Suprapubic skin (tissue), 4 donors: ENCODE data around the gene SCGB2A2. TPM values are rescaled to one million over a fixed set of nuclear protein-coding genes. Genes with fewer than 3 reads are reported as not detected.

Experiments used
- DNase-seq, 2 donors: peaks; one replicate each; pipeline ENCODE4 v3.0.0-alpha.2; 2019; ENCODE audit warnings: low spot score in 2 of 2
- H3K27ac ChIP-seq: fragments of 200-600 bp; sonication (generic); one replicate; pipeline ENCODE4 v1.5.1; 2019
- H3K27me3 ChIP-seq: fragments of 200-600 bp; sonication (generic); one replicate; pipeline ENCODE4 v1.5.1; 2019
- H3K36me3 ChIP-seq: fragments of 200-600 bp; sonication (generic); one replicate; pipeline ENCODE4 v1.5.1; 2019
- H3K4me1 ChIP-seq: fragments of 200-600 bp; sonication (generic); one replicate; pipeline ENCODE4 v1.5.1; 2019
- H3K4me3 ChIP-seq: fragments of 200-600 bp; sonication (generic); one replicate; pipeline ENCODE4 v1.5.1; 2019; ENCODE audit warnings: mild to moderate bottlenecking
- H3K9me3 ChIP-seq: fragments of 200-600 bp; sonication (generic); one replicate; pipeline ENCODE4 v1.5.1; 2019
- EP300 ChIP-seq: sonication (generic); formaldehyde crosslinking; IDR thresholded peaks from one replicate; pipeline ENCODE4 v1.6.1; 2017; ENCODE audit warnings: antibody characterized with exemption
- POLR2A ChIP-seq, 2 donors: fragments of 450-650 bp; IDR thresholded peaks; one replicate each; pipeline ENCODE4 v1.6.1; 2017; ENCODE audit warnings: antibody characterized with exemption in 2 of 2, mild to moderate bottlenecking in 2 of 2, moderate library complexity in 2 of 2
- POLR2AphosphoS5 ChIP-seq, 3 donors: sonication (generic); formaldehyde crosslinking; IDR thresholded peaks; one replicate each; pipeline ENCODE4 v1.6.1; 2017; ENCODE audit warnings: antibody characterized with exemption in 3 of 3
- WGBS: methylation state at CpG from one replicate; pipeline ENCODE4 v1.1.5; 2018; 5-methylcytosine and 5-hydroxymethylcytosine counted together
- total RNA-seq, 4 donors: library from RNA; depleted of rRNA; stranded (reverse); fragments of >200 nt; gene quantifications; one replicate each; pipeline ENCODE4 v1.1.0, GENCODE V29; 2016
- TF ChIP-seq, protein P1 (sequence below), 2 donors: fragments of 200-600 bp in 1 of 2; fragments of 450-650 bp in 1 of 2; sonication (generic) in 1 of 2; IDR thresholded peaks; one replicate each; pipeline ENCODE4 v1.5.1; 2016 to 2019; ENCODE audit warnings: antibody characterized with exemption in 2 of 2, mild to moderate bottlenecking in 1 of 2, moderate library complexity in 1 of 2

Gene SCGB2A2
- total RNA-seq, 4 donors from 2014 or later, result 737 to 2,318 (median 1,548) TPM

DNA sequence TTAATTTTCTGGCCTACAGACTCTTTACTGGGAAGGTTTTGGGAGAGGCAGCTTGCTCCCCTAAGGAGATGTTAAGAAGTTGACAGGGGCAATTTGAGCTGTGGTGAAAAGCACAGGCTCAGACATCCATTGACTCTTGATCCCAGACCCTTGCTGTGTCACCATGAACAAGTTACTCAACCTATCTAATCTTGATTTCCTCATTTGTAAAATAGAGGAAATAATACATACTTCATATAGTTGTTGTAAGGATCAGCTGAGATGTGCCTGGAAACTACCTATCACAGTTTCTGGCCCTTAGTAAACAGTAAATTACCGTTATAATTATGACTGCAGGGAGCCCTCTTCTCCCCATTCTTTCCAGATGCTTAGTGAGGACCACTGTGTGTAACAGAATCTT lies 45.5 kb downstream of the SCGB2A2 start:
- no peak for DNase-seq
- no peaks in the 10 kb centered on the region for H3K36me3 ChIP-seq
- no peaks in the 10 kb centered on the region for H3K27me3 ChIP-seq
- 78% methylated on average over 1 of the region's 1 CpG for WGBS
- H3K4me1 ChIP-seq, result no peaks in the 10 kb centered on the region
- H3K4me3 ChIP-seq, result no peak overlapping the region
- TF ChIP-seq, protein P1, sequence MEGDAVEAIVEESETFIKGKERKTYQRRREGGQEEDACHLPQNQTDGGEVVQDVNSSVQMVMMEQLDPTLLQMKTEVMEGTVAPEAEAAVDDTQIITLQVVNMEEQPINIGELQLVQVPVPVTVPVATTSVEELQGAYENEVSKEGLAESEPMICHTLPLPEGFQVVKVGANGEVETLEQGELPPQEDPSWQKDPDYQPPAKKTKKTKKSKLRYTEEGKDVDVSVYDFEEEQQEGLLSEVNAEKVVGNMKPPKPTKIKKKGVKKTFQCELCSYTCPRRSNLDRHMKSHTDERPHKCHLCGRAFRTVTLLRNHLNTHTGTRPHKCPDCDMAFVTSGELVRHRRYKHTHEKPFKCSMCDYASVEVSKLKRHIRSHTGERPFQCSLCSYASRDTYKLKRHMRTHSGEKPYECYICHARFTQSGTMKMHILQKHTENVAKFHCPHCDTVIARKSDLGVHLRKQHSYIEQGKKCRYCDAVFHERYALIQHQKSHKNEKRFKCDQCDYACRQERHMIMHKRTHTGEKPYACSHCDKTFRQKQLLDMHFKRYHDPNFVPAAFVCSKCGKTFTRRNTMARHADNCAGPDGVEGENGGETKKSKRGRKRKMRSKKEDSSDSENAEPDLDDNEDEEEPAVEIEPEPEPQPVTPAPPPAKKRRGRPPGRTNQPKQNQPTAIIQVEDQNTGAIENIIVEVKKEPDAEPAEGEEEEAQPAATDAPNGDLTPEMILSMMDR (IDR thresholded peaks at IDR 0.05), result no peak
- TF ChIP-seq POLR2AphosphoS5 (IDR thresholded peaks at IDR 0.05), result no peak
- no peak for TF ChIP-seq EP300
- no peak for TF ChIP-seq POLR2A (IDR thresholded peaks at IDR 0.05)
- no peak overlapping the region for H3K27ac ChIP-seq
- H3K9me3 ChIP-seq, result no peaks in the 10 kb centered on the region

DNA sequence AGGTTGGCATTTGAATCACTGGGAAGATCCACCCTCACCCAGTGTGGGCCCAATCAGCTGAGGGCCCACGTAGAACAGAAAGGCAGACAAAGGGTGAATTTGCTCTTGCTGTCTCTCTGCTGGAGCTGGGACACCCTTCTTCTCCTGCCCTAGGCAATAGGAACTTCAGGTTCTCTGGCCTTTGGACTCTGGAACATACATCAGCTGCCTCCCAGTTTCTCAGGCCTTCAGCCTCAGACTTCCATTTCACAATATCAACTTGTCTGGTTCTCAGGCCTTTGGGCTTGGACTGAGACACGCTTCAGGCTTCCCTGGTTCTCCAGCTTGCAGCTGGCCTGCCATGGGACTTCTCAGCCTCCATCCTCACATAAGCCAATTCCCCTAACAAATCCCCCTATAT lies 52.6 kb downstream of the SCGB2A2 start:
- no peaks in the 10 kb centered on the region for H3K4me1 ChIP-seq
- H3K36me3 ChIP-seq, result no peaks in the 10 kb centered on the region
- WGBS, result 79% methylated on average over 2 of the region's 2 CpGs
- no peak overlapping the region for H3K27ac ChIP-seq
- no peak overlapping the region for H3K4me3 ChIP-seq
- H3K27me3 ChIP-seq, result no peaks in the 10 kb centered on the region
- H3K9me3 ChIP-seq, result no peaks in the 10 kb centered on the region
- DNase-seq, result no peak
- TF ChIP-seq POLR2AphosphoS5 (IDR thresholded peaks at IDR 0.05) (no peak), POLR2A (IDR thresholded peaks at IDR 0.05) (no peak), EP300 (no peak)
- TF ChIP-seq, protein P1 (IDR thresholded peaks at IDR 0.05), result no peak

Other genes starting within 250 kb of the SCGB2A2 start
- gene INCENP, start 146.1 kb upstream of the SCGB2A2 start, total RNA-seq, result 10 to 100 TPM; 31.6 to 52.4 (median 33.9) TPM
- not detected for gene SCGB1D1, start 79.9 kb upstream of the SCGB2A2 start, total RNA-seq
- 10 to 100 TPM in 1 of 4 donors, 1 to 10 TPM in 3; 3.9 to 37.4 (median 6.2) TPM for gene SCGB2A1, start 61.5 kb upstream of the SCGB2A2 start, total RNA-seq
- 1,000 to 10,000 TPM in 1 of 4 donors, 100 to 1,000 TPM in 3; 278 to 1,370 (median 516) TPM for gene SCGB1D2, start 27.9 kb upstream of the SCGB2A2 start, total RNA-seq
- not detected for gene SCGB1D4, start 28.9 kb downstream of the SCGB2A2 start, total RNA-seq
- 10 to 100 TPM in 1 of 4 donors, 1 to 10 TPM in 3; 2.5 to 10.5 (median 5.2) TPM for gene ASRGL1, start 67.3 kb downstream of the SCGB2A2 start, total RNA-seq
- gene SCGB1A1, start 148.9 kb downstream of the SCGB2A2 start, total RNA-seq, result not detected